Measurements from ENCODE around the gene SP5.

SP5 gene

DNA sequence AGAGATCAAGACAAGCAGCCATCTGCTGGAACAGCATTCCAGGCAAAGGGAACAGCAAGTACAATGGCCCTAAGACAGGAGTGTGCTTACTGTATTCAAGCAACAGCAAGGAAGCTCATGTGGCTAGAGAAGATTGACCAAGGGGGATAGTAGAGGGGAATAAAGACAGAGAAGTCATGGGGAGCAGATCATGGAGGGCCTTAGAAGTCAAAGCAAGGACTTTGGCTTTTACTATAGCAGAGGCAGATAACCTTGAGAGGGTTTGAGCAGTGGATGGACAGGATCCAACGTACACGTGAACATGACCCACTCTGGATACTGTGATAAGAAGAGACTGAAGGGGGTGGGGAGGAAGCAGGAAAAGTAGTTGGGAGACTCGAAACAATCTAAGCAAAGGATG, 26.9 kb downstream of the SP5 start:
- peaks cover 22% of the 10 kb centered on the region for H3K4me1 ChIP-seq (ENCODE audit: insufficient read depth, low read length, poor library complexity, severe bottlenecking)
- no peak overlapping the region for H3K9ac ChIP-seq (ENCODE audit: low read depth, low read length, poor library complexity, severe bottlenecking)
- H3K36me3 ChIP-seq (ENCODE audit: insufficient read depth, low read length), result no peaks in the 10 kb centered on the region
- H3K9me3 ChIP-seq (ENCODE audit: insufficient read depth, low read depth, low read length), result no peaks in the 10 kb centered on the region
- no peak overlapping the region for H2AFZ ChIP-seq (ENCODE audit: low read length)
- H4K20me1 ChIP-seq (ENCODE audit: insufficient read depth, low read length, poor library complexity, severe bottlenecking), result no peaks in the 10 kb centered on the region
- H3K79me2 ChIP-seq (ENCODE audit: insufficient read depth, low read length), result no peaks in the 10 kb centered on the region
- no peaks in the 10 kb centered on the region for H3K27me3 ChIP-seq (ENCODE audit: insufficient read depth, low read length, poor library complexity, severe bottlenecking)
- no peaks in the 10 kb centered on the region for H3K9me2 ChIP-seq (replicated peaks; ENCODE audit: low read depth, low read length)
- no peak overlapping the region for H3K4me3 ChIP-seq (ENCODE audit: low read length, poor library complexity, severe bottlenecking)
- no peak overlapping the region for H3K4me2 ChIP-seq (ENCODE audit: low read depth, low read length, poor library complexity, severe bottlenecking)
- TF ChIP-seq, protein P1, sequence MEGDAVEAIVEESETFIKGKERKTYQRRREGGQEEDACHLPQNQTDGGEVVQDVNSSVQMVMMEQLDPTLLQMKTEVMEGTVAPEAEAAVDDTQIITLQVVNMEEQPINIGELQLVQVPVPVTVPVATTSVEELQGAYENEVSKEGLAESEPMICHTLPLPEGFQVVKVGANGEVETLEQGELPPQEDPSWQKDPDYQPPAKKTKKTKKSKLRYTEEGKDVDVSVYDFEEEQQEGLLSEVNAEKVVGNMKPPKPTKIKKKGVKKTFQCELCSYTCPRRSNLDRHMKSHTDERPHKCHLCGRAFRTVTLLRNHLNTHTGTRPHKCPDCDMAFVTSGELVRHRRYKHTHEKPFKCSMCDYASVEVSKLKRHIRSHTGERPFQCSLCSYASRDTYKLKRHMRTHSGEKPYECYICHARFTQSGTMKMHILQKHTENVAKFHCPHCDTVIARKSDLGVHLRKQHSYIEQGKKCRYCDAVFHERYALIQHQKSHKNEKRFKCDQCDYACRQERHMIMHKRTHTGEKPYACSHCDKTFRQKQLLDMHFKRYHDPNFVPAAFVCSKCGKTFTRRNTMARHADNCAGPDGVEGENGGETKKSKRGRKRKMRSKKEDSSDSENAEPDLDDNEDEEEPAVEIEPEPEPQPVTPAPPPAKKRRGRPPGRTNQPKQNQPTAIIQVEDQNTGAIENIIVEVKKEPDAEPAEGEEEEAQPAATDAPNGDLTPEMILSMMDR (conservative IDR thresholded peaks at IDR 0.05; ENCODE audit: low read length), result no peak
- TF ChIP-seq EZH2phosphoT487 (IDR thresholded peaks at IDR 0.05; ENCODE audit: borderline replicate concordance), result no peak
- no peaks in the 10 kb centered on the region for H3F3A ChIP-seq (ENCODE audit: low read depth)

DNA sequence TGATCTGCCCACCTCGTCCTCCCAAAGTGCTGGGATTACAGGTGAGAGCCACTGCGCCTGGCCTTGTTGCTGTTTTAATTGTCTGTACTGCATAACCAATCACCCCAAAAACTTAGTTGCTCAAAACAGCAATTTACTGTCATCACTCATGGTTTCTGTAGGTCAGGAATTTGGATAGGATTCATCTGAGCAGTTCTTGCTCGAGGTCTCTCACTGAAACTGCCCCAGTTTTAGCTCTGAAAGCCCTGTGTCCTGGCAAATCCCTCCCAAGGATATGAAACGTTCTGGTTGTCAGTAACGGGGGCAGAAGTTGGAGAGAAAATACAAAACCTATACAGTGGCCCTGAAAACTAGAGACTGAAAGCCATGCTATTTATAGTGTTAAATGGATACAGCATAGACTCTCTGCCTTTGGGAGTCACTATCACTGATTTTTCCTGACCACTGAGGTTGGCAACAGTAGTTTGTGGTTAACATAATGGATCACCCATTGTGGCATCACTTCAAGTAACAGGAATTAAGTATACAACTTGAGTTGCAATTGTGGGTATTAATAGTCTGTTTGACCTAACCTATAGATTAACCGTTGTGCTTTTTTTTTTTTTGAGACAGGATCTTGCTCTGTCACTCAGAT, 27.9 kb downstream of the SP5 start:
- no peaks in the 10 kb centered on the region for H3F3A ChIP-seq (ENCODE audit: low read depth)
- H3K4me2 ChIP-seq (ENCODE audit: low read depth, low read length, poor library complexity, severe bottlenecking), result no peak overlapping the region
- no peaks in the 10 kb centered on the region for H3K27me3 ChIP-seq (ENCODE audit: insufficient read depth, low read length, poor library complexity, severe bottlenecking)
- no peak overlapping the region for H3K9ac ChIP-seq (ENCODE audit: low read depth, low read length, poor library complexity, severe bottlenecking)
- no peak overlapping the region for H2AFZ ChIP-seq (ENCODE audit: low read length)
- H3K9me3 ChIP-seq (ENCODE audit: insufficient read depth, low read depth, low read length), result no peaks in the 10 kb centered on the region
- H3K4me3 ChIP-seq (ENCODE audit: low read length, poor library complexity, severe bottlenecking), result no peak overlapping the region
- no peaks in the 10 kb centered on the region for H4K20me1 ChIP-seq (ENCODE audit: insufficient read depth, low read length, poor library complexity, severe bottlenecking)
- no peaks in the 10 kb centered on the region for H3K9me2 ChIP-seq (replicated peaks; ENCODE audit: low read depth, low read length)
- TF ChIP-seq, protein P1 (conservative IDR thresholded peaks at IDR 0.05; ENCODE audit: low read length), result no peak
- TF ChIP-seq EZH2phosphoT487 (IDR thresholded peaks at IDR 0.05; ENCODE audit: borderline replicate concordance), result no peak
- no peaks in the 10 kb centered on the region for H3K36me3 ChIP-seq (ENCODE audit: insufficient read depth, low read length)
- H3K4me1 ChIP-seq (ENCODE audit: insufficient read depth, low read length, poor library complexity, severe bottlenecking), result peaks cover 22% of the 10 kb centered on the region
- H3K79me2 ChIP-seq (ENCODE audit: insufficient read depth, low read length), result no peaks in the 10 kb centered on the region

DNA sequence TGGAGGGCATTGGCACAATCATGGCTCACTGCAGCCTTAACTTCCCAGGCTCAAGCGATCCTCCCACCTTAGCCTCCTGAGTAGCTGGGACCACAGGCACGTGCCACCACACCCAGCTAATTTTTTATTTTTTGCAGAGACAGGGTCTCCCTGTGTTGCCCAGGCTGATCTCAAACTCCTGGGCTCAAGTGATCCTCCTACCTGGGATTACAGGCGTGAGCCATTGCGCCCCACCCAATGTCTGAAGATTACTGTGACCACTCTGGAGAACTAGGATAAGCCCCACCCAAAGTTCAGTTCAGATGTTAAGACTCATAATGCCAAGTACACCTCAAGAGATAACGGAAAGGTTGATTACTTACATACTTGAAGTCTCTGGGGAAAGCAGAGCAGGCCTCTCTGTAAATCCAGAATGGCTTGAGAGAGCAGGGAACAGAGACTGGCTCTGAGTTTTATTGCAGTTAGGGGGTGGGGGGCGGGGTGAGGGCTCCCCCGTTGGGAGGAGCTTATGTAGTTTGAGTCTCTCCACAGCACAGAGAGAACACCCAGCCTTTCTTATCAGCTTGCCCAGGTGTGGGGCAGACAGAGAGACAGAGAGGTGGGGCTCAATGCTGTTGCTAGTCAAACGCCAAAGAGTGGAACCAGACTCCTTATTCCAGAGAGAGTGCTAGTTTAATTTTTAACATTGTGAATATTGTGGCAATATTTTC, 28.5 kb downstream of the SP5 start:
- Histone ChIP-seq H3K79me2 (ENCODE audit: insufficient read depth, low read length) (no peaks in the 10 kb centered on the region), H4K20me1 (ENCODE audit: insufficient read depth, low read length, poor library complexity, severe bottlenecking) (no peaks in the 10 kb centered on the region), H3K4me3 (ENCODE audit: low read length, poor library complexity, severe bottlenecking) (no peak overlapping the region), H3K4me1 (ENCODE audit: insufficient read depth, low read length, poor library complexity, severe bottlenecking) (peaks cover 22% of the 10 kb centered on the region), H3K9me3 (ENCODE audit: insufficient read depth, low read depth, low read length) (no peaks in the 10 kb centered on the region), H3K9ac (ENCODE audit: low read depth, low read length, poor library complexity, severe bottlenecking) (no peak overlapping the region), H3K36me3 (ENCODE audit: insufficient read depth, low read length) (no peaks in the 10 kb centered on the region), H3F3A (ENCODE audit: low read depth) (no peaks in the 10 kb centered on the region), H3K9me2 (replicated peaks; ENCODE audit: low read depth, low read length) (no peaks in the 10 kb centered on the region), H2AFZ (ENCODE audit: low read length) (no peak overlapping the region), H3K27me3 (ENCODE audit: insufficient read depth, low read length, poor library complexity, severe bottlenecking) (no peaks in the 10 kb centered on the region), H3K4me2 (ENCODE audit: low read depth, low read length, poor library complexity, severe bottlenecking) (peak overlapping the region; percentile 74)
- TF ChIP-seq, protein P1 (conservative IDR thresholded peaks at IDR 0.05; ENCODE audit: low read length), result no peak
- no peak for TF ChIP-seq EZH2phosphoT487 (IDR thresholded peaks at IDR 0.05; ENCODE audit: borderline replicate concordance)

All from Loucy (cell line).